SK-N-SH (cell line): ENCODE data around the gene SMPDL3A. TPM values are rescaled to one million over a fixed set of nuclear protein-coding genes. Genes with fewer than 3 reads are reported as not detected.

ENCODE experiments used
- CTCF ChIA-PET: fragments of 300-600, 350-600 bp; formaldehyde crosslinking; extraction: SDS; loops from one replicate; lab custom pipeline; 2021; lab: Yijun Ruan, JAX
- POLR2A ChIA-PET: fragments of 350-600 bp; sonication (Branson Sonifier 250); formaldehyde crosslinking; extraction: SDS; loops from one replicate; lab custom pipeline; 2020; ENCODE audit warnings: antibody characterized with exemption, inconsistent platforms; lab: Yijun Ruan, JAX
- DNase-seq: peaks from one replicate; pipeline ENCODE4 v3.0.0; 2012
- H2AFZ ChIP-seq: fragments of 200-600 bp; sonication (generic); 2 replicates; pipeline ENCODE4 v1.8.1; 2016; ENCODE audit warnings: antibody characterized with exemption, mild to moderate bottlenecking, low read depth
- H3F3A ChIP-seq: fragments of 200-600 bp; sonication (generic); replicated peaks from 2 replicates; pipeline ENCODE3; 2016; ENCODE audit warnings: antibody characterized with exemption, mild to moderate bottlenecking; ENCODE audit not compliant: insufficient read depth
- H3K27ac ChIP-seq, 2 experiments: fragments of 200-500 bp in 1 of 2; fragments of 200-600 bp in 1 of 2; sonication (Bioruptor generic) in 1 of 2; sonication (generic), shearing (Covaris generic) in 1 of 2; 2 replicates each; pipeline versions ENCODE4 v1.5.1 to v1.6.1; 2014 to 2016; ENCODE audit warnings: low read depth in 2 of 2, inconsistent platforms in 1 of 2, low read length in 1 of 2, mild to moderate bottlenecking in 1 of 2, mixed read lengths in 1 of 2
- H3K27me3 ChIP-seq: fragments of 200-600 bp; sonication (generic), shearing (Covaris generic); 2 replicates; pipeline ENCODE4 v1.6.1; 2016; ENCODE audit warnings: mixed run types; ENCODE audit not compliant: insufficient read depth
- H3K36me3 ChIP-seq, 2 experiments: fragments of 200-500 bp in 1 of 2; fragments of 200-600 bp in 1 of 2; sonication (Bioruptor generic) in 1 of 2; sonication (generic) in 1 of 2; replicated peaks in 1 of 2; 2 replicates each; pipeline versions ENCODE3 to v1.5.1; 2014 to 2016; ENCODE audit warnings: low read length in 1 of 2, mild to moderate bottlenecking in 1 of 2; ENCODE audit not compliant: insufficient read depth in 2 of 2, control insufficient read depth in 1 of 2
- H3K4me1 ChIP-seq, 2 experiments: fragments of 200-500 bp in 1 of 2; fragments of 200-600 bp in 1 of 2; sonication (Bioruptor generic) in 1 of 2; sonication (generic), shearing (Covaris generic) in 1 of 2; 2 replicates each; pipeline versions ENCODE4 v1.5.1 to v1.6.1; 2014 to 2016; ENCODE audit warnings: low read depth in 1 of 2, low read length in 1 of 2, mixed run types in 1 of 2; ENCODE audit not compliant: insufficient read depth in 2 of 2, control insufficient read depth in 1 of 2
- H3K4me2 ChIP-seq: fragments of 200-600 bp; sonication (generic), shearing (Covaris generic); 2 replicates; pipeline ENCODE4 v1.6.1; 2017; ENCODE audit warnings: mixed run types
- H3K4me3 ChIP-seq, 2 experiments: fragments of 200-500 bp in 1 of 2; fragments of 200-600 bp in 1 of 2; sonication (Bioruptor generic) in 1 of 2; sonication (generic), shearing (Covaris generic) in 1 of 2; 2 replicates each; pipeline versions ENCODE4 v1.5.1 to v1.8.1; 2014 to 2016; ENCODE audit warnings: low read depth in 2 of 2, inconsistent platforms in 1 of 2, low read length in 1 of 2, mild to moderate bottlenecking in 1 of 2, mixed read lengths in 1 of 2, moderate library complexity in 1 of 2
- H3K79me2 ChIP-seq: fragments of 200-600 bp; sonication (generic); 2 replicates; pipeline ENCODE4 v1.8.1; 2017; ENCODE audit warnings: mild to moderate bottlenecking; ENCODE audit not compliant: insufficient read depth
- H3K9ac ChIP-seq: fragments of 200-600 bp; sonication (generic); 2 replicates; pipeline ENCODE4 v1.6.1; 2017; ENCODE audit warnings: mixed run types
- H3K9me2 ChIP-seq: fragments of 200-600 bp; sonication (generic); 2 replicates; pipeline ENCODE4 v1.6.1; 2017; ENCODE audit warnings: mixed run types
- H3K9me3 ChIP-seq: fragments of 200-600 bp; sonication (generic); 2 replicates; pipeline ENCODE4 v1.6.1; 2017; ENCODE audit warnings: mixed run types, mild to moderate bottlenecking, moderate library complexity
- H4K20me1 ChIP-seq: fragments of 200-600 bp; sonication (generic); 2 replicates; pipeline ENCODE4 v1.6.1; 2017; ENCODE audit warnings: mild to moderate bottlenecking, mixed run types; ENCODE audit not compliant: insufficient read depth
- CHD2 ChIP-seq: fragments of 150-350 bp; IDR thresholded peaks from 2 replicates; pipeline ENCODE4 v1.6.1; 2018; ENCODE audit warnings: low read length; ENCODE audit not compliant: partially characterized antibody
- CTCF ChIP-seq: fragments of 200-600 bp; sonication (generic); IDR thresholded peaks from 2 replicates; pipeline ENCODE4 v1.6.1; 2017; ENCODE audit warnings: antibody characterized with exemption, mild to moderate bottlenecking, moderate library complexity
- ELF1 ChIP-seq: IDR thresholded peaks from 2 replicates; pipeline ENCODE4 v1.4.0; 2012
- EP300 ChIP-seq, 2 experiments: IDR thresholded peaks; 2 replicates each; pipeline versions ENCODE4 v1.4.0 to v1.6.1; 2012; ENCODE audit warnings: borderline replicate concordance in 1 of 2, low read depth in 1 of 2, low read length in 1 of 2
- FOSL2 ChIP-seq: IDR thresholded peaks from 2 replicates; pipeline ENCODE4 v1.4.0; 2012; ENCODE audit warnings: low read depth, mild to moderate bottlenecking, moderate library complexity, borderline replicate concordance
- FOXJ3 ChIP-seq: sonication (generic); formaldehyde crosslinking; IDR thresholded peaks from 2 replicates; pipeline ENCODE4 v1.5.1; 2020; ENCODE audit warnings: mild to moderate bottlenecking, missing genetic modification reagents
- GABPA ChIP-seq: IDR thresholded peaks from 2 replicates; pipeline ENCODE4 v1.4.0; 2012; ENCODE audit warnings: low read depth, mild to moderate bottlenecking
- NFIC ChIP-seq: IDR thresholded peaks from 2 replicates; pipeline ENCODE4 v1.4.0; 2012; ENCODE audit warnings: borderline replicate concordance
- NRF1 ChIP-seq: IDR thresholded peaks from 2 replicates; pipeline ENCODE4 v1.6.1; 2012; ENCODE audit warnings: low read depth, mild to moderate bottlenecking, low read length
- PBX3 ChIP-seq: IDR thresholded peaks from 2 replicates; pipeline ENCODE4; 2012
- POLR2AphosphoS5 ChIP-seq: IDR thresholded peaks from 2 replicates; pipeline ENCODE4 v1.6.1; 2012; ENCODE audit warnings: low read depth, low read length
- RAD21 ChIP-seq: IDR thresholded peaks from 2 replicates; pipeline ENCODE4 v1.6.1; 2012; ENCODE audit warnings: mild to moderate bottlenecking, low read length
- RCOR1 ChIP-seq: fragments of 150-350 bp; IDR thresholded peaks from 2 replicates; pipeline ENCODE4 v1.6.1; 2017; ENCODE audit warnings: antibody characterized with exemption, low read length
- RFX5 ChIP-seq: IDR thresholded peaks from 2 replicates; pipeline ENCODE4 v1.6.1; 2012; ENCODE audit warnings: mild to moderate bottlenecking, improper control_type of control experiment, low read length
- SIN3A ChIP-seq: IDR thresholded peaks from 2 replicates; pipeline ENCODE4 v1.6.1; 2012; ENCODE audit warnings: low read depth, mild to moderate bottlenecking, low read length, moderate library complexity, borderline replicate concordance
- SMC3 ChIP-seq: IDR thresholded peaks from 2 replicates; pipeline ENCODE4 v1.6.1; 2012; ENCODE audit warnings: low read depth, low read length, improper control_type of control experiment
- TAF1 ChIP-seq: IDR thresholded peaks from 2 replicates; pipeline ENCODE4 v1.6.1; 2012; ENCODE audit warnings: low read depth, mild to moderate bottlenecking, low read length, moderate library complexity, borderline replicate concordance
- TCF12 ChIP-seq: IDR thresholded peaks from 2 replicates; pipeline ENCODE4 v1.4.0; 2012
- TEAD4 ChIP-seq: IDR thresholded peaks from 2 replicates; pipeline ENCODE4 v1.4.0; 2012; ENCODE audit warnings: mild to moderate bottlenecking, borderline replicate concordance; ENCODE audit not compliant: insufficient read depth
- USF1 ChIP-seq: IDR thresholded peaks from 2 replicates; pipeline ENCODE4 v1.4.0; 2012; ENCODE audit warnings: low read depth, borderline replicate concordance
- YY1 ChIP-seq: IDR thresholded peaks from 2 replicates; pipeline ENCODE4 v1.4.0; 2012; ENCODE audit warnings: low read depth, mild to moderate bottlenecking
- WGBS: methylation state at CpG from one replicate; pipeline ENCODE4 v1.1.6; 2017; ENCODE audit warnings: low lambda C conversion rate; 5-methylcytosine and 5-hydroxymethylcytosine counted together
- polyA plus RNA-seq, 3 experiments: library from polyadenylated mRNA; depleted of rRNA; stranded (reverse); fragments of >200 nt; gene quantifications; 2 replicates each; pipeline ENCODE4 v1.2.3, GENCODE V29; 2012
- TF ChIP-seq, protein P1 (sequence below): IDR thresholded peaks from 2 replicates; pipeline ENCODE4 v1.6.1; 2012; ENCODE audit warnings: mild to moderate bottlenecking, low read depth, low read length, moderate library complexity
- TF ChIP-seq, protein P2 (sequence below): fragments of 150-350 bp; IDR thresholded peaks from 2 replicates; pipeline ENCODE4 v1.6.1; 2017; ENCODE audit warnings: antibody characterized with exemption, low read length, low read depth, borderline replicate concordance
- TF ChIP-seq, protein P3 (sequence below): fragments of 150-350 bp; IDR thresholded peaks from 2 replicates; pipeline ENCODE4 v1.6.1; 2016; ENCODE audit warnings: mild to moderate bottlenecking, low read depth, low read length
- TF ChIP-seq, protein P4 (sequence below): IDR thresholded peaks from 2 replicates; pipeline ENCODE4 v1.4.0; 2012; ENCODE audit warnings: low read depth

Gene SMPDL3A
- polyA plus RNA-seq, 1 of the 3 experiments (the other 2 are of a cell fraction), result 2.0 TPM

DNA sequence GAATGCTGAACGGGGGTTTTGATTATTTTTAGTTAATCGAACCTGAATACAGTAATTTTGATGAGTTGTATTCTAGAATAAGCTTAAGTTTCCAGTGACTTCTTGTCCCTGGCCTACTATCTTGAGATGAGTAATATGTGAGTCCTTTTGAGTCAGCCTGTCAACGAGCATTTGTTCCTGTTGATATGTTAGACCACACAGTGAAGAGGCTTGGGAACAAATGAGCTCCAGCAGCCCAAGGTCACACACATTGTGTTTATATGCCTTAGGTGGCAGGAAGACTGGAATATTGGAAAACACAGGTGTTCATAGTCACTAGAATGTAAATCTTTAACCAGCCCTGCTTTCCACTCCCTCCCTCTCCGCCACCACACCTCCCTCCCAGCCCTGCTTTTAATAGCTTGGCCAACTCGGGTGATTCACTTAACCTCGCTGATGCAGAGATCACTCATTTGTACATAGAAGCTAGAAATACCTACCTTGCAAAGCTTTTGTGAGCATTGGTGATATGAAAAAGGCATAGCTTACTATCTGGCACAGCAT is 9.1 kb downstream of the SMPDL3A start:
- DNase-seq, result no peak
- Histone ChIP-seq H3K9ac (no peak overlapping the region), H3K4me2 (peak overlapping the region; percentile 23; the same call in 1 of the 2 replicates), H3K9me3 (no peaks in the 10 kb centered on the region), H3K4me1 (no peaks in the 10 kb centered on the region; a peak in 1 of 4 replicates), H3K4me3 (no peak overlapping the region), H4K20me1 (no peaks in the 10 kb centered on the region), H3K79me2 (no peaks in the 10 kb centered on the region), H3K27me3 (no peaks in the 10 kb centered on the region), H2AFZ (no peak overlapping the region), H3K9me2 (no peaks in the 10 kb centered on the region), H3F3A (peaks cover 13% of the 10 kb centered on the region), H3K27ac (peak overlapping the region in 1 of 2 experiments; percentile 6; a peak in 1 of 4 replicates), H3K36me3 (no peaks in the 10 kb centered on the region)
- ChIA-PET CTCF (interaction anchor here (2.0 kb wide), 1 partner anchor 9 kb away, joined by 4 read pairs; the partner anchor contains the start of gene SMPDL3A), POLR2A (no interaction called here)
- WGBS, result 4% methylated on average over 6 of the region's 6 CpGs
- TF ChIP-seq YY1 (no peak), SIN3A (no peak), SMC3 (no peak), EP300 (IDR thresholded peaks at IDR 0.05; ENCODE audit: borderline replicate concordance in 1 of 2, low read depth in 1 of 2, low read length in 1 of 2) (no peak), PBX3 (peak; percentile 73), TEAD4 (no peak), TCF12 (peak; percentile 51), GABPA (no peak), CHD2 (no peak), ELF1 (no peak), POLR2AphosphoS5 (no peak), USF1 (no peak), FOXJ3 (CRISPR knock-in tag) (no peak), TAF1 (no peak), FOSL2 (peak; percentile 62; the same call in 1 of the 2 replicates), NFIC (peak; percentile 51; the same call in 1 of the 2 replicates), RAD21 (no peak), CTCF (no peak), RCOR1 (no peak), RFX5 (no peak), NRF1 (no peak)
- TF ChIP-seq, protein P1, sequence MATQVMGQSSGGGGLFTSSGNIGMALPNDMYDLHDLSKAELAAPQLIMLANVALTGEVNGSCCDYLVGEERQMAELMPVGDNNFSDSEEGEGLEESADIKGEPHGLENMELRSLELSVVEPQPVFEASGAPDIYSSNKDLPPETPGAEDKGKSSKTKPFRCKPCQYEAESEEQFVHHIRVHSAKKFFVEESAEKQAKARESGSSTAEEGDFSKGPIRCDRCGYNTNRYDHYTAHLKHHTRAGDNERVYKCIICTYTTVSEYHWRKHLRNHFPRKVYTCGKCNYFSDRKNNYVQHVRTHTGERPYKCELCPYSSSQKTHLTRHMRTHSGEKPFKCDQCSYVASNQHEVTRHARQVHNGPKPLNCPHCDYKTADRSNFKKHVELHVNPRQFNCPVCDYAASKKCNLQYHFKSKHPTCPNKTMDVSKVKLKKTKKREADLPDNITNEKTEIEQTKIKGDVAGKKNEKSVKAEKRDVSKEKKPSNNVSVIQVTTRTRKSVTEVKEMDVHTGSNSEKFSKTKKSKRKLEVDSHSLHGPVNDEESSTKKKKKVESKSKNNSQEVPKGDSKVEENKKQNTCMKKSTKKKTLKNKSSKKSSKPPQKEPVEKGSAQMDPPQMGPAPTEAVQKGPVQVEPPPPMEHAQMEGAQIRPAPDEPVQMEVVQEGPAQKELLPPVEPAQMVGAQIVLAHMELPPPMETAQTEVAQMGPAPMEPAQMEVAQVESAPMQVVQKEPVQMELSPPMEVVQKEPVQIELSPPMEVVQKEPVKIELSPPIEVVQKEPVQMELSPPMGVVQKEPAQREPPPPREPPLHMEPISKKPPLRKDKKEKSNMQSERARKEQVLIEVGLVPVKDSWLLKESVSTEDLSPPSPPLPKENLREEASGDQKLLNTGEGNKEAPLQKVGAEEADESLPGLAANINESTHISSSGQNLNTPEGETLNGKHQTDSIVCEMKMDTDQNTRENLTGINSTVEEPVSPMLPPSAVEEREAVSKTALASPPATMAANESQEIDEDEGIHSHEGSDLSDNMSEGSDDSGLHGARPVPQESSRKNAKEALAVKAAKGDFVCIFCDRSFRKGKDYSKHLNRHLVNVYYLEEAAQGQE, result no peak
- TF ChIP-seq, protein P2, sequence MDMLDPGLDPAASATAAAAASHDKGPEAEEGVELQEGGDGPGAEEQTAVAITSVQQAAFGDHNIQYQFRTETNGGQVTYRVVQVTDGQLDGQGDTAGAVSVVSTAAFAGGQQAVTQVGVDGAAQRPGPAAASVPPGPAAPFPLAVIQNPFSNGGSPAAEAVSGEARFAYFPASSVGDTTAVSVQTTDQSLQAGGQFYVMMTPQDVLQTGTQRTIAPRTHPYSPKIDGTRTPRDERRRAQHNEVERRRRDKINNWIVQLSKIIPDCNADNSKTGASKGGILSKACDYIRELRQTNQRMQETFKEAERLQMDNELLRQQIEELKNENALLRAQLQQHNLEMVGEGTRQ, result no peak
- TF ChIP-seq, protein P3, sequence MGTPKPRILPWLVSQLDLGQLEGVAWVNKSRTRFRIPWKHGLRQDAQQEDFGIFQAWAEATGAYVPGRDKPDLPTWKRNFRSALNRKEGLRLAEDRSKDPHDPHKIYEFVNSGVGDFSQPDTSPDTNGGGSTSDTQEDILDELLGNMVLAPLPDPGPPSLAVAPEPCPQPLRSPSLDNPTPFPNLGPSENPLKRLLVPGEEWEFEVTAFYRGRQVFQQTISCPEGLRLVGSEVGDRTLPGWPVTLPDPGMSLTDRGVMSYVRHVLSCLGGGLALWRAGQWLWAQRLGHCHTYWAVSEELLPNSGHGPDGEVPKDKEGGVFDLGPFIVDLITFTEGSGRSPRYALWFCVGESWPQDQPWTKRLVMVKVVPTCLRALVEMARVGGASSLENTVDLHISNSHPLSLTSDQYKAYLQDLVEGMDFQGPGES, result no peak
- TF ChIP-seq, protein P4, sequence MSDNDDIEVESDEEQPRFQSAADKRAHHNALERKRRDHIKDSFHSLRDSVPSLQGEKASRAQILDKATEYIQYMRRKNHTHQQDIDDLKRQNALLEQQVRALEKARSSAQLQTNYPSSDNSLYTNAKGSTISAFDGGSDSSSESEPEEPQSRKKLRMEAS, result no peak
